Activated naive CD8-positive, alpha-beta T cell (primary cell): Measurements from ENCODE around the gene DCHS2.

Experiments used
- H3K27ac Mint-ChIP-seq: one replicate; pipeline ENCODE4 v1.8.0; 2021; ENCODE audit warnings: mixed read lengths
- H3K27me3 Mint-ChIP-seq: one replicate; pipeline ENCODE4 v1.8.0; 2021; ENCODE audit warnings: mixed read lengths
- H3K36me3 Mint-ChIP-seq: one replicate; pipeline ENCODE4 v1.8.0; 2021; ENCODE audit warnings: mixed read lengths
- H3K4me1 Mint-ChIP-seq: one replicate; pipeline ENCODE4 v1.8.0; 2021; ENCODE audit warnings: low read depth, mixed read lengths
- H3K4me3 Mint-ChIP-seq: one replicate; pipeline ENCODE4 v1.8.0; 2021; ENCODE audit warnings: mild to moderate bottlenecking, mixed read lengths
- H3K9me3 Mint-ChIP-seq: one replicate; pipeline ENCODE4 v1.8.0; 2021; ENCODE audit warnings: low read depth, mixed read lengths

Gene DCHS2

GRCh38 chr4:154491341-154492271 is at the start of gene DCHS2:
Gene DCHS2, minus strand, starts transcription at chr4:154491799. Its CDS starts 444 bp downstream, at chr4:154491355.
- H3K27me3 Mint-ChIP-seq, result peaks cover 46% of the 10 kb centered on the region
- H3K4me1 Mint-ChIP-seq, result peaks cover 14% of the 10 kb centered on the region
- H3K9me3 Mint-ChIP-seq, result no peaks in the 10 kb centered on the region
- no peaks in the 10 kb centered on the region for H3K36me3 Mint-ChIP-seq
- H3K4me3 Mint-ChIP-seq, result peak within 1 kb of the TSS; percentile 82
- no peak within 1 kb of the TSS for H3K27ac Mint-ChIP-seq

GRCh38 chr4:154534296-154534695 is 42.7 kb upstream of the DCHS2 start:
- no peak overlapping the region for H3K27ac Mint-ChIP-seq
- no peaks in the 10 kb centered on the region for H3K27me3 Mint-ChIP-seq
- no peaks in the 10 kb centered on the region for H3K9me3 Mint-ChIP-seq
- no peak overlapping the region for H3K4me3 Mint-ChIP-seq
- no peaks in the 10 kb centered on the region for H3K36me3 Mint-ChIP-seq
- H3K4me1 Mint-ChIP-seq, result no peaks in the 10 kb centered on the region

- Mint-ChIP-seq H3K4me3 (no peak overlapping the region), H3K27ac (no peak overlapping the region), H3K4me1 (no peaks in the 10 kb centered on the region), H3K27me3 (peaks cover 12% of the 10 kb centered on the region), H3K9me3 (no peaks in the 10 kb centered on the region), H3K36me3 (no peaks in the 10 kb centered on the region)
Observed at GRCh38 chr4:154529728-154530519, 38.3 kb upstream of the DCHS2 start.

- Mint-ChIP-seq H3K4me1 (no peaks in the 10 kb centered on the region), H3K36me3 (no peaks in the 10 kb centered on the region), H3K27me3 (peaks cover 12% of the 10 kb centered on the region), H3K27ac (no peak overlapping the region), H3K9me3 (no peaks in the 10 kb centered on the region), H3K4me3 (no peak overlapping the region)
Observed at GRCh38 chr4:154528869-154529268, 37.3 kb upstream of the DCHS2 start.

GRCh38 chr4:154527308-154527707 is 35.7 kb upstream of the DCHS2 start:
- Mint-ChIP-seq H3K4me3 (no peak overlapping the region), H3K9me3 (no peaks in the 10 kb centered on the region), H3K27ac (no peak overlapping the region), H3K27me3 (peaks cover 16% of the 10 kb centered on the region), H3K4me1 (no peaks in the 10 kb centered on the region), H3K36me3 (no peaks in the 10 kb centered on the region)

- Mint-ChIP-seq H3K27me3 (peaks cover 20% of the 10 kb centered on the region), H3K9me3 (no peaks in the 10 kb centered on the region), H3K36me3 (no peaks in the 10 kb centered on the region), H3K4me1 (no peaks in the 10 kb centered on the region), H3K27ac (no peak overlapping the region), H3K4me3 (no peak overlapping the region)
Observed at GRCh38 chr4:154526151-154526550, 34.6 kb upstream of the DCHS2 start.

- H3K36me3 Mint-ChIP-seq, result no peaks in the 10 kb centered on the region
- no peak overlapping the region for H3K4me3 Mint-ChIP-seq
- H3K27me3 Mint-ChIP-seq, result peaks cover 24% of the 10 kb centered on the region
- no peak overlapping the region for H3K27ac Mint-ChIP-seq
- no peaks in the 10 kb centered on the region for H3K9me3 Mint-ChIP-seq
- no peaks in the 10 kb centered on the region for H3K4me1 Mint-ChIP-seq
Observed at GRCh38 chr4:154521607-154522006, 30.0 kb upstream of the DCHS2 start.

GRCh38 chr4:154519214-154519613 is 27.6 kb upstream of the DCHS2 start:
- Mint-ChIP-seq H3K4me1 (no peaks in the 10 kb centered on the region), H3K27ac (no peak overlapping the region), H3K36me3 (no peaks in the 10 kb centered on the region), H3K27me3 (peaks cover 23% of the 10 kb centered on the region), H3K9me3 (no peaks in the 10 kb centered on the region), H3K4me3 (no peak overlapping the region)

- H3K9me3 Mint-ChIP-seq, result no peaks in the 10 kb centered on the region
- H3K4me1 Mint-ChIP-seq, result no peaks in the 10 kb centered on the region
- peaks cover 24% of the 10 kb centered on the region for H3K27me3 Mint-ChIP-seq
- no peak overlapping the region for H3K4me3 Mint-ChIP-seq
- H3K27ac Mint-ChIP-seq, result no peak overlapping the region
- no peaks in the 10 kb centered on the region for H3K36me3 Mint-ChIP-seq
Observed at GRCh38 chr4:154517591-154517990, 26.0 kb upstream of the DCHS2 start.

- H3K4me1 Mint-ChIP-seq, result no peaks in the 10 kb centered on the region
- peaks cover 23% of the 10 kb centered on the region for H3K27me3 Mint-ChIP-seq
- H3K27ac Mint-ChIP-seq, result no peak overlapping the region
- no peaks in the 10 kb centered on the region for H3K9me3 Mint-ChIP-seq
- H3K36me3 Mint-ChIP-seq, result no peaks in the 10 kb centered on the region
- no peak overlapping the region for H3K4me3 Mint-ChIP-seq
Observed at GRCh38 chr4:154516318-154517029, 24.9 kb upstream of the DCHS2 start.

GRCh38 chr4:154511981-154512380 is 20.4 kb upstream of the DCHS2 start:
- no peaks in the 10 kb centered on the region for H3K36me3 Mint-ChIP-seq
- no peak overlapping the region for H3K27ac Mint-ChIP-seq
- H3K27me3 Mint-ChIP-seq, result peaks cover 21% of the 10 kb centered on the region
- no peaks in the 10 kb centered on the region for H3K4me1 Mint-ChIP-seq
- H3K9me3 Mint-ChIP-seq, result no peaks in the 10 kb centered on the region
- no peak overlapping the region for H3K4me3 Mint-ChIP-seq

GRCh38 chr4:154511548-154511947 is 19.9 kb upstream of the DCHS2 start:
- Mint-ChIP-seq H3K27me3 (peaks cover 21% of the 10 kb centered on the region), H3K4me1 (no peaks in the 10 kb centered on the region), H3K27ac (no peak overlapping the region), H3K36me3 (no peaks in the 10 kb centered on the region), H3K4me3 (no peak overlapping the region), H3K9me3 (no peaks in the 10 kb centered on the region)

GRCh38 chr4:154507156-154507555 is 15.6 kb upstream of the DCHS2 start:
- Mint-ChIP-seq H3K36me3 (no peaks in the 10 kb centered on the region), H3K27ac (no peak overlapping the region), H3K4me1 (no peaks in the 10 kb centered on the region), H3K9me3 (no peaks in the 10 kb centered on the region), H3K4me3 (no peak overlapping the region), H3K27me3 (peaks cover 20% of the 10 kb centered on the region)

- no peaks in the 10 kb centered on the region for H3K9me3 Mint-ChIP-seq
- H3K27me3 Mint-ChIP-seq, result peaks cover 15% of the 10 kb centered on the region
- no peak overlapping the region for H3K27ac Mint-ChIP-seq
- no peaks in the 10 kb centered on the region for H3K36me3 Mint-ChIP-seq
- no peak overlapping the region for H3K4me3 Mint-ChIP-seq
- H3K4me1 Mint-ChIP-seq, result no peaks in the 10 kb centered on the region
Observed at GRCh38 chr4:154506253-154506652, 14.7 kb upstream of the DCHS2 start.

- H3K27ac Mint-ChIP-seq, result no peak overlapping the region
- peaks cover 12% of the 10 kb centered on the region for H3K27me3 Mint-ChIP-seq
- H3K9me3 Mint-ChIP-seq, result no peaks in the 10 kb centered on the region
- no peak overlapping the region for H3K4me3 Mint-ChIP-seq
- H3K36me3 Mint-ChIP-seq, result no peaks in the 10 kb centered on the region
- no peaks in the 10 kb centered on the region for H3K4me1 Mint-ChIP-seq
Observed at GRCh38 chr4:154503598-154503997, 12.0 kb upstream of the DCHS2 start.
